ENCODE measurements around the gene CRAT.

- TF ChIP-seq CTCF (IDR thresholded peaks at IDR 0.05) (no peak), POLR2A (IDR thresholded peaks at IDR 0.05) (no peak), POLR2AphosphoS5 (IDR thresholded peaks at IDR 0.05) (no peak)
Measured at GRCh38 chr9:129108805-129109536, 1.6 kb downstream of the CRAT start.
